DOHH2 (cell line): Measurements from ENCODE around the gene POLDIP3.

Source experiments
- H3F3A ChIP-seq: fragments of 200-600 bp; sonication (generic), shearing (Covaris generic); 2 replicates; pipeline ENCODE4 v1.6.0; 2016; ENCODE audit warnings: antibody characterized with exemption, mild to moderate bottlenecking; ENCODE audit not compliant: control insufficient read depth, insufficient read depth
- H3K27ac ChIP-seq: fragments of 200-600 bp; sonication (generic); 2 replicates; pipeline ENCODE4 v1.5.1; 2014; ENCODE audit warnings: low read depth, mild to moderate bottlenecking, low read length, moderate library complexity
- H3K27me3 ChIP-seq: fragments of 200-600 bp; sonication (generic); 2 replicates; pipeline ENCODE4 v1.6.1; 2014; ENCODE audit warnings: mild to moderate bottlenecking, low read length, mixed read lengths; ENCODE audit not compliant: control insufficient read depth
- H3K36me3 ChIP-seq: fragments of 200-600 bp; sonication (generic); 2 replicates; pipeline ENCODE4 v1.6.1; 2014; ENCODE audit warnings: mild to moderate bottlenecking, low read length, moderate library complexity, mixed read lengths; ENCODE audit not compliant: control insufficient read depth
- H3K4me1 ChIP-seq: fragments of 200-600 bp; sonication (generic); 2 replicates; pipeline ENCODE4 v1.6.1; 2014; ENCODE audit warnings: mild to moderate bottlenecking, low read length, mixed read lengths; ENCODE audit not compliant: control insufficient read depth
- H3K4me2 ChIP-seq: fragments of 200-600 bp; sonication (generic); 2 replicates; pipeline ENCODE4 v1.6.0; 2014; ENCODE audit warnings: mild to moderate bottlenecking, low read length, moderate library complexity
- H3K4me3 ChIP-seq: fragments of 200-600 bp; sonication (generic); 2 replicates; pipeline ENCODE4 v1.5.1; 2014; ENCODE audit warnings: mild to moderate bottlenecking, low read length, mixed read lengths
- H3K79me2 ChIP-seq: fragments of 200-600 bp; sonication (generic); 2 replicates; pipeline ENCODE4 v1.6.1; 2014; ENCODE audit warnings: mild to moderate bottlenecking, low read length, mixed read lengths; ENCODE audit not compliant: control insufficient read depth
- H3K9me2 ChIP-seq: fragments of 200-600 bp; sonication (generic); replicated peaks from 2 replicates; pipeline ENCODE4 v1.6.1; 2014; ENCODE audit warnings: mild to moderate bottlenecking, low read length, mixed read lengths; ENCODE audit not compliant: control insufficient read depth
- H3K9me3 ChIP-seq: fragments of 200-600 bp; sonication (generic); 2 replicates; pipeline ENCODE4 v1.6.1; 2014; ENCODE audit warnings: antibody characterized with exemption, low read length, mixed read lengths; ENCODE audit not compliant: control insufficient read depth, insufficient read depth
- H4K20me1 ChIP-seq: fragments of 200-600 bp; sonication (generic); 2 replicates; pipeline ENCODE4 v1.6.0; 2014; ENCODE audit warnings: low read depth, mild to moderate bottlenecking, antibody characterized with exemption, low read length, moderate library complexity; ENCODE audit not compliant: control insufficient read depth, insufficient read depth
- CTCF ChIP-seq: fragments of 200-600 bp; sonication (generic); IDR thresholded peaks from one replicate; pipeline ENCODE4 v1.5.1; 2014; ENCODE audit warnings: antibody characterized with exemption, mild to moderate bottlenecking, low read depth, low read length; ENCODE audit not compliant: poor library complexity, severe bottlenecking
- EZH2phosphoT487 ChIP-seq: fragments of 200-600 bp; sonication (generic); IDR thresholded peaks from 2 replicates; pipeline ENCODE4 v1.6.1; 2017; ENCODE audit warnings: borderline replicate concordance, mild to moderate bottlenecking, antibody characterized with exemption, low read length, moderate library complexity, mixed read lengths

Gene POLDIP3

GRCh38 chr22:42623756-42624441, 9.2 kb upstream of the POLDIP3 start:
- no peaks in the 10 kb centered on the region for H4K20me1 ChIP-seq
- H3K27ac ChIP-seq, result no peak overlapping the region
- H3K9me2 ChIP-seq, result no peaks in the 10 kb centered on the region
- no peak for TF ChIP-seq EZH2phosphoT487
- no peak for TF ChIP-seq CTCF
- no peaks in the 10 kb centered on the region for H3K79me2 ChIP-seq
- H3K36me3 ChIP-seq, result peaks cover 54% of the 10 kb centered on the region
- no peaks in the 10 kb centered on the region for H3K9me3 ChIP-seq
- H3F3A ChIP-seq, result peaks cover under 1% of the 10 kb centered on the region; the same call in 1 of the 2 replicates
- H3K4me3 ChIP-seq, result no peak overlapping the region
- H3K4me1 ChIP-seq, result peaks cover 24% of the 10 kb centered on the region
- H3K4me2 ChIP-seq, result no peak overlapping the region
- no peaks in the 10 kb centered on the region for H3K27me3 ChIP-seq

DNA sequence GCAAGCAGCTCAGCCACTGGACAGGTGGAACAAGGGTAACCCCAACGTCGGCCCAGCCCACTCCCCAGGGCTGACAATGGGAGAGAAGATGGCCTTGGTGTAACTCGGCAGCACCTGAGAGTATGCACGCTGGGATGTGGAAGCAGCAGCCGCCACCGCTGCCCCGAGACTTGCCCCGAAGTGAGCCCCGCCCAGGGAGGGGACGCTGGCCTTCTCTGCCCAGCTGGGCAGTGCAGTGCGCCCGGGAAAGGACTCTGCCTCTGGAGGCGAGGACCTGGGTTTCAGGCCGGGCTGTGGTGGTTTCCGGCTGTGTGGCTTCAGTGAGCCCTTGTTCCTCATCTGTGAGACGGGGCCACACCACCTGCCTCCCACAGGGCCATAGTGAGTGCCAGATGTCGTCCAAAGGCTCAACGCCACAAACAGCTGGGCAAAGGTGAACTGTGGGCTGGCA, 8.6 kb upstream of the POLDIP3 start:
- Histone ChIP-seq H3K4me3 (no peak overlapping the region), H4K20me1 (no peaks in the 10 kb centered on the region), H3K27me3 (no peaks in the 10 kb centered on the region), H3K27ac (no peak overlapping the region), H3K36me3 (peaks cover 49% of the 10 kb centered on the region), H3K9me3 (no peaks in the 10 kb centered on the region), H3K9me2 (no peaks in the 10 kb centered on the region), H3K79me2 (no peaks in the 10 kb centered on the region), H3F3A (peaks cover 3% of the 10 kb centered on the region; the same call in 1 of the 2 replicates), H3K4me2 (no peak overlapping the region), H3K4me1 (peaks cover 24% of the 10 kb centered on the region)
- TF ChIP-seq EZH2phosphoT487 (no peak), CTCF (no peak)

DNA sequence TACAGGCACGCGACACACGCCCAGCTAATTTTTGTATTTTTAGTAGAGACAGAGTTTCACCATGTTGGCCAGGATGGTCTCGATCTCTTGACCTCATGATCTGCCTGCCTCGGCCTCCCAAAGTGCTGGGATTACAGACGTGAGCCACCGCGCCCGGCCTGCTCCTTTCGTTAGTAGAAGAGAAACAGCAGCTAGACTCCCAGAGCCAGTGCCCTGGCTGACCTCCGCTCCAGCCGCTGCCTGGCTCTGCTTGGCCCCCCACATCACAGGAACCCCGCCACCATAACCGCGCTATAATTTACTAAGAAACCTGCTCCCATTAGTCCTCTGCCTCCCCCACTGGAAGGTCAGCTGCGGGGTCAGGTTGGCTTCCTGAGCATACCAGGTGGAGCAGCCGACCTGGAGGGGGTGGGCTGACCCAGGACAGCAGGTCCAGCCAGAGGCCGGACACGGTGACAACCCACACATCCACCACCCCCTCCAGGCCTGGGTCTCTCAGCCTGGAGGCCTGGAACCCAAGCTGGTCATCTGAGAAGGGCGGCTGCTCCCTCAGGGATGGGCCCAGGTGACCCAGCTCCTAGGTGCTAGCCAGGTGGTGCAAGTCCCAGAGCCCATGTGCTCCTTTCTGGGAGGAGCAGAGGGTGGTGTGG, 7.5 kb upstream of the POLDIP3 start:
- Histone ChIP-seq H3K4me1 (peaks cover 27% of the 10 kb centered on the region), H3K4me3 (no peak overlapping the region), H4K20me1 (no peaks in the 10 kb centered on the region), H3K27me3 (no peaks in the 10 kb centered on the region), H3K27ac (no peak overlapping the region), H3K4me2 (no peak overlapping the region), H3F3A (peaks cover 3% of the 10 kb centered on the region; the same call in 1 of the 2 replicates), H3K36me3 (peaks cover 40% of the 10 kb centered on the region), H3K9me3 (no peaks in the 10 kb centered on the region), H3K9me2 (no peaks in the 10 kb centered on the region), H3K79me2 (no peaks in the 10 kb centered on the region)
- TF ChIP-seq CTCF (no peak), EZH2phosphoT487 (no peak)
